IPS-18a (cell line): ENCODE results near the gene RNF41.
"Not testable (repeated sequence)": the region's sequence is repeated elsewhere in the genome, so short reads cannot be mapped to it uniquely, and the experiment has no call there.

Experiments
- H3K27ac ChIP-seq: one replicate; pipeline ENCODE4 v1.5.1; 2013; ENCODE audit warnings: low read length
- H3K27me3 ChIP-seq: one replicate; pipeline ENCODE4 v1.6.1; 2013; ENCODE audit warnings: mild to moderate bottlenecking, low read length; ENCODE audit not compliant: control insufficient read depth, insufficient read depth
- H3K36me3 ChIP-seq: one replicate; pipeline ENCODE4 v1.6.1; 2013; ENCODE audit warnings: low read depth, low read length; ENCODE audit not compliant: control insufficient read depth
- H3K4me1 ChIP-seq: one replicate; pipeline ENCODE4 v1.6.1; 2013; ENCODE audit warnings: low read depth, low read length; ENCODE audit not compliant: control insufficient read depth
- H3K4me3 ChIP-seq: one replicate; pipeline ENCODE4 v1.5.1; 2013; ENCODE audit warnings: low read length
- H3K9ac ChIP-seq: one replicate; pipeline ENCODE4 v1.6.1; 2013; ENCODE audit warnings: mild to moderate bottlenecking, low read length, moderate library complexity
- H3K9me3 ChIP-seq: one replicate; pipeline ENCODE4 v1.6.1; 2013; ENCODE audit warnings: low read depth, low read length; ENCODE audit not compliant: control insufficient read depth

The RNF41 gene

DNA sequence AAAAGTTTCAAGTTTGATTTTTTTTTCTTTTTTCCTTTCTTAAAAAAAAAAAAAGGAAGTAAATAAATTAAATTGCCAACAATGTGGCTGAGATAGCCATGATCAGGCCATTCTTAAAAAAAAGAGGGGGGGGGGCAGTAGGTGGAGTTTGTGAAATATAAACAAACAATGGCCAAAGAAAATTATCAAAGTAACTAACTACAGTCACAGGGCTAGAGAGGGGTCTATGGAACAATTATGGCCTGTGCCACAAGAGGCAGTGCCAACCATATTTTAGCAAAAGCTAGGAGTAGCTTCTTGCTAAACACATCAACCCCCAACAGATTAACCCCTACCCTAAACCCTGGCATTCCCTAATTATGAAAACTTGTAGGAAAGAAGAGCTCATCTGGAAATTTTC is 16.3 kb downstream of the RNF41 start:
- no peak overlapping the region for H3K4me3 ChIP-seq
- H3K27me3 ChIP-seq: no peaks in the 10 kb centered on the region
- peaks cover 45% of the 10 kb centered on the region for H3K36me3 ChIP-seq
- no peaks in the 10 kb centered on the region for H3K9me3 ChIP-seq
- H3K4me1 ChIP-seq: no peaks in the 10 kb centered on the region
- H3K9ac ChIP-seq: no peak overlapping the region
- H3K27ac ChIP-seq: no peak overlapping the region

GRCh38 chr12:56204275-56204674 is 17.4 kb downstream of the RNF41 start:
- Histone ChIP-seq H3K36me3 (peaks cover 36% of the 10 kb centered on the region), H3K27me3 (no peaks in the 10 kb centered on the region), H3K9ac (no peak overlapping the region), H3K27ac (no peak overlapping the region), H3K4me3 (no peak overlapping the region), H3K9me3 (no peaks in the 10 kb centered on the region), H3K4me1 (no peaks in the 10 kb centered on the region)

- Histone ChIP-seq H3K9me3 (no peaks in the 10 kb centered on the region), H3K27ac (no peak overlapping the region), H3K36me3 (peaks cover 32% of the 10 kb centered on the region)
Measured at GRCh38 chr12:56202838-56203237, 18.9 kb downstream of the RNF41 start.

GRCh38 chr12:56202366-56202765 is 19.4 kb downstream of the RNF41 start:
- Histone ChIP-seq H3K9ac (no peak overlapping the region), H3K4me3 (no peak overlapping the region), H3K27me3 (no peaks in the 10 kb centered on the region), H3K4me1 (no peaks in the 10 kb centered on the region), H3K36me3 (peaks cover 27% of the 10 kb centered on the region), H3K9me3 (no peaks in the 10 kb centered on the region), H3K27ac (no peak overlapping the region)

More at GRCh38 chr12:56202838-56203237, 18.9 kb downstream of the RNF41 start:
- H3K4me3 ChIP-seq: no peak overlapping the region
- no peaks in the 10 kb centered on the region for H3K4me1 ChIP-seq
- H3K27me3 ChIP-seq: no peaks in the 10 kb centered on the region
- H3K9ac ChIP-seq: no peak overlapping the region

GRCh38 chr12:56198836-56199235 is 22.9 kb downstream of the RNF41 start:
- H3K36me3 ChIP-seq: no peaks in the 10 kb centered on the region
- H3K9me3 ChIP-seq: no peaks in the 10 kb centered on the region
- no peak overlapping the region for H3K4me3 ChIP-seq
- no peaks in the 10 kb centered on the region for H3K4me1 ChIP-seq
- H3K27me3 ChIP-seq: no peaks in the 10 kb centered on the region
- no peak overlapping the region for H3K9ac ChIP-seq
- no peak overlapping the region for H3K27ac ChIP-seq

- no peaks in the 10 kb centered on the region for H3K27me3 ChIP-seq
Measured at GRCh38 chr12:56197921-56198635, 23.6 kb downstream of the RNF41 start.

DNA sequence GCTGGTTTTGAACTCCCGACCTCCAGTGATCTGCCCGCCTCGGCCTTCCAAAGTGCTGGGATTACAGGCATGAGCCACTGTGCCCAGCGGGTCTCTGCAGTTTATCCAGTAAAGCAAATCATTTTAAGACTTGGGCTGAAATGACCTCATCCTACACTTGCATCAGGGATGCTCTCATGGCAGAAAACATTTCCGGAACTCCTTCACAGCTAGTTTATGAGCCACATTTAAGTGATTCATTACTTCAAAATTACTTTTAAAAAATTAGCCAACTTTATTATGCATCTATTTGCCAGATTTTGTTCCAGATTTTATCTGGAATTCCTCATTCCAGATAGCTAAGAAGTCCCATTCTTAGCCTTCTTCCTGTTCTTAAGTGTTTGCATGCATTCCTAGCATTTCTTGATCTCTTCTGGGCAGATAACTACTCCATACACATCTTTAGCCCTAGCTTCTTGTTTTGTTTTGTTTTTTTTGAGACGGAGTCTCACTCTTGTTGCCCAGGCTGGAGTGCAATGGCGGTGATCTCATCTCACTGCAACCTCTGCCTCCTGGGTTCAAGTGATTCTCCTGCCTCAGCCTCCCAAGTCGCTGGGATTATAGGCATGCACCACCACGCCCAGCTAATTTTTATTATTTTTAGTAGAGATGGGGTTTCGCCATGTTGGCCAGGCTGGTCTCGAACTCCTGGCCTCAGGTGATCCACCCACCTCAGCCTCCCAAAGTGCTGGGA is 24.7 kb downstream of the RNF41 start:
- not testable (repeated sequence) for H3K36me3 ChIP-seq, H3K9me3 ChIP-seq, H3K27ac ChIP-seq, H3K9ac ChIP-seq, H3K4me1 ChIP-seq, H3K27me3 ChIP-seq, H3K4me3 ChIP-seq

More at GRCh38 chr12:56197921-56198635, 23.6 kb downstream of the RNF41 start:
- Histone ChIP-seq H3K4me3 (no peak overlapping the region), H3K9me3 (no peaks in the 10 kb centered on the region), H3K27ac (no peak overlapping the region), H3K4me1 (no peaks in the 10 kb centered on the region), H3K9ac (no peak overlapping the region), H3K36me3 (no peaks in the 10 kb centered on the region)

DNA sequence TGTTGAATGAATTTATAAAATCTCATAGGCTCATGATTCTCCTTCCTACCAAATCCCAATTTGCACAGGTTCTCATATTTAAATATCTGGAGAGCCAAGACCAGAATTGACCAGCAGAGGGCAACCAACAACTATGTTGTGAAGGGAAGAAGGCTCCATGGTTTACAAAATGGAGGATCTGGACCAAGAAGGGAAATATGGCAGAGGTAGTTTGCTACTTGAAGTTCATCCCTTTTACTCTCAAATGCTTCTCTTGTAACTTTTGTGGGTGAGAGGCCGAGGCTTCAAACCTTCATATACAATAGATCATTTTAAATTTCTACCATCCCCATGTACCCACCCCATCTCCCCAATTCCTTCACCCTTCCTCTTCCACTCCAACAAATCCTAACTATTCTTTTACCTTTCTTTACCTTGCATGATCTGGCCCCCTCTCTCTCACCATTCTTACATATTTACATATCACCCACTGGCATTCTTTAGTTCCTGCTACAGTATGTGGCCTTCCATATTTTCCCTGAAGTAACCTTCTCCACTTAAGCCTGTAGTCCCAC is 28.6 kb downstream of the RNF41 start:
- no peak overlapping the region for H3K9ac ChIP-seq
- no peaks in the 10 kb centered on the region for H3K9me3 ChIP-seq
- H3K4me3 ChIP-seq: no peak overlapping the region
- H3K36me3 ChIP-seq: no peaks in the 10 kb centered on the region
- H3K27me3 ChIP-seq: no peaks in the 10 kb centered on the region
- H3K27ac ChIP-seq: no peak overlapping the region
- H3K4me1 ChIP-seq: peaks cover 4% of the 10 kb centered on the region

DNA sequence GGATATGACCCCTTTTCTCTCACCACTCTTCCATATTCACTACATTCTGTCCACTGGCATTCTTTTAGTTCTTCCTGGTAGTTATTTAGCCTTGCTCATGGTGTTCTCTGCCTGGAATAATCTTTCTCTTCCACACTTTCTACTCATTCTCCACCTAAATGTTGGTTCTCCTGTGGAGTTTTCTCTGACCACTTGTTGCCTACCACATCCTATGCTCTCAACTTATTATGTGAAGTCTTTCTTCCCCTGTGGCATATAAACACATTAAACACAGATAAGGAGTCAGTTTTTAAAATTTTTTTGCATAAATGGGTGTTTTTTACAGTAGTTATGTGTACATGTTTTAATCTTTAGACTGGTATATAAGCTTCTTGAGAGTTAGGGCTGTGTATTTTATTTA is 29.1 kb downstream of the RNF41 start:
- peaks cover 8% of the 10 kb centered on the region for H3K4me1 ChIP-seq
- H3K9me3 ChIP-seq: no peaks in the 10 kb centered on the region
- H3K9ac ChIP-seq: no peak overlapping the region
- H3K36me3 ChIP-seq: no peaks in the 10 kb centered on the region
- no peak overlapping the region for H3K4me3 ChIP-seq
- no peak overlapping the region for H3K27ac ChIP-seq
- H3K27me3 ChIP-seq: no peaks in the 10 kb centered on the region

- H3K27ac ChIP-seq: no peak overlapping the region
- H3K9ac ChIP-seq: peak overlapping the region; percentile 94
- H3K36me3 ChIP-seq: peaks cover 10% of the 10 kb centered on the region
- peak overlapping the region; percentile 100 for H3K4me3 ChIP-seq
- H3K4me1 ChIP-seq: peaks cover 9% of the 10 kb centered on the region
- H3K9me3 ChIP-seq: no peaks in the 10 kb centered on the region
- H3K27me3 ChIP-seq: no peaks in the 10 kb centered on the region
Measured at GRCh38 chr12:56190695-56191155, 31.0 kb downstream of the RNF41 start.

DNA sequence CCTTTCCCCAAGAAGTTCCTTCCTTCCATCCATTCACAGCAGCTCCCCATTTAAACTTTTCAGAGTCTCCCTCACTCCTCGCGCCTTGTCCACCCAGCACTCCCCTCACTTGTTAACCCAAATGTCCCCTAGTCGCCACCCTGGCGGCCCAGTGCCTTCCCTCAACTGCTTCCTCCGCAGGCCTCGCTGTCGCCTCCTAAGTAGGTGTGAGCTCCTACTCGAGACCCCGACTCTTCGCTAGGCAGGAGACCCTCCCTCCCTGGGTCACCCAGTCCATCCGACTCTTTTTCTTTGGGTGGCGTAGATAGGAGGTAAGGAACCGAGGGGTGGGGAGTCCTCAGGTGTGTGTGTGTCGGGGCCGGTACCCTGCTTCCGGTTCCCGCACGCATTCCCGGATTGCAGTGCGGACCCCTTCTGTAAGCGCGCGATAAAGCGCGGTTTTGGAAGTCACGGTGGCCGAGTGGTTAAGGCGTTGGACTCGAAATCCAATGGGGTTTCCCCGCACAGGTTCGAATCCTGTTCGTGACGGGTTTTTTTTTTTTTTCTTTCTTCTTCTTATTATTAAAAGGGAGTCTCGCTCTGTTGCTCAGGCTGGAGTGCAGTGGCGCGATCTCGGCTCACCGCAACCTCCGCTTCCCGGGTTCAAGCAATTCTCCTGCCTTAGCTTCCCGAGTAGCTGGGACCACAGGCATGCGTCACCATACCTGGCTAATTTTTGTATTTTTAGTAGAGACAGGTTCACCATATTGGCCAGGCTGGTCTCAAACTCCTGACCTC is 31.6 kb downstream of the RNF41 start:
- peak overlapping the region; percentile 94 for H3K9ac ChIP-seq
- H3K9me3 ChIP-seq: no peaks in the 10 kb centered on the region
- peaks cover 9% of the 10 kb centered on the region for H3K4me1 ChIP-seq
- H3K36me3 ChIP-seq: peaks cover 14% of the 10 kb centered on the region
- H3K27ac ChIP-seq: peak overlapping the region; percentile 92
- H3K4me3 ChIP-seq: peak overlapping the region; percentile 100
- H3K27me3 ChIP-seq: no peaks in the 10 kb centered on the region
